ENCODE results near the gene TMOD4.
"Not testable (repeated sequence)": the region's sequence is repeated elsewhere in the genome, so short reads cannot be mapped to it uniquely, and the experiment has no call there.

TMOD4 gene

DNA sequence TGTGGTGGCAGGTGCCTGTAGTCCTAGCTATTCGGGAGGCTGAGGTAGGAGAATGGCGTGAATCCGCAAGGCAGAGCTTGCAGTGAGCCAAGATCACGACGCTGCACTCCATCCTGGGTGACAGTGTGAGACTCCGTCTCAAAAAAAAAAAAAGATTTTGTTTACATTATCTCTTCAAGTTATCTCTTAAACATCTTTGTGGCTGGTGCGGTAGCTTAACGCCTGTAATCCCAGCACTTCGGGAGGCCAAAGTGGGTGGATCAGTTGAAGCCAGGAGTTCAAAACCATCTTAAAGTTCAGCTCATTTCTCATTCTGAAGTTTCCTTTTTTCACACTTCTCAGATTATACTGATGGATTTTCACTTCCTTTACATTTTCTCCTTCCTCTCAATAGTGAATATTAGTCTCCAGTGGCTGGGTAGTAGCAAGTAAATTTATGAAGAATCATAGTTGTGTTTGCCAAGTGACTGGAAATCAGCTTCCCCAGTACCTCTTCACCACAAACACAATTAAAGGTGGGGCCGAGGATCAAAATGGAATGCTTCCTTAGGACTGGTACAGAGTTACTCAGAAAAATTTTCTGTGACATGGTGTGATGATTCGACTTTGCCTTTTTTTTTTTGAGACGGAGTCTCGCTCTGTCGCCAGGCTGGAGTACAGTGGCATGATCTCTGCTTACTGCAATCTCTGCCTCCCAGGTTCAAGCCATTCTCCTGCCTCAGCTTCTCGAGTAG lies 36.4 kb upstream of the TMOD4 start:
- H3K4ac ChIP-seq (ENCODE audit: low read depth, low read length): peak overlapping the region; percentile 15
- peaks cover 8% of the 10 kb centered on the region for H3K79me2 ChIP-seq (ENCODE audit: control insufficient read depth, insufficient read depth, low read length, poor library complexity)
- no peak overlapping the region for H4K12ac ChIP-seq (ENCODE audit: low read depth, low read length)
- no peak overlapping the region for H3K4me3 ChIP-seq (ENCODE audit: low read depth, low read length)
- no peak overlapping the region for H2BK12ac ChIP-seq (ENCODE audit: low read length)
- H3K27ac ChIP-seq (ENCODE audit: low read depth, low read length): no peak overlapping the region
- peak in 1 of 2 donors; percentile 11 for DNase-seq
- H3K9ac ChIP-seq (ENCODE audit: low read length): no peak overlapping the region
- no peak overlapping the region for H4K8ac ChIP-seq (ENCODE audit: low read depth, low read length)
- no peak overlapping the region for H3K23ac ChIP-seq (ENCODE audit: low read length)
- no peak overlapping the region for H2BK5ac ChIP-seq (ENCODE audit: low read depth, low read length, poor library complexity)
- no peaks in the 10 kb centered on the region for H3K27me3 ChIP-seq (ENCODE audit: insufficient read depth, low read length)
- H3K4me1 ChIP-seq (ENCODE audit: control insufficient read depth in 1 of 2, insufficient read depth in 2 of 2, low read length in 2 of 2): no peaks in the 10 kb centered on the region
- H3K4me2 ChIP-seq (ENCODE audit: low read length): no peak overlapping the region
- H2BK120ac ChIP-seq (ENCODE audit: insufficient read depth, low read length, poor library complexity): no peak overlapping the region
- H3K14ac ChIP-seq (ENCODE audit: low read length): no peak overlapping the region
- H2AK5ac ChIP-seq (ENCODE audit: low read length): no peak overlapping the region
- WGBS (ENCODE audit: extremely low coverage, insufficient coverage, insufficient read length): no CpG with 5 or more reads among the region's 15 CpGs
- H3K79me1 ChIP-seq (ENCODE audit: low read length): no peaks in the 10 kb centered on the region
- H3K9me3 ChIP-seq (ENCODE audit: insufficient read depth, low read depth, low read length): no peaks in the 10 kb centered on the region
- H2AFZ ChIP-seq (ENCODE audit: insufficient read depth, low read length, poor library complexity): no peak overlapping the region
- no peak overlapping the region for H3K18ac ChIP-seq (ENCODE audit: low read length)
- H4K91ac ChIP-seq (ENCODE audit: low read depth, low read length): no peak overlapping the region
- H3K36me3 ChIP-seq (ENCODE audit: control insufficient read depth in 1 of 2, insufficient read depth in 2 of 2, low read length in 2 of 2): peaks cover 23 to 41% of the 10 kb centered on the region in 2 experiments

DNA sequence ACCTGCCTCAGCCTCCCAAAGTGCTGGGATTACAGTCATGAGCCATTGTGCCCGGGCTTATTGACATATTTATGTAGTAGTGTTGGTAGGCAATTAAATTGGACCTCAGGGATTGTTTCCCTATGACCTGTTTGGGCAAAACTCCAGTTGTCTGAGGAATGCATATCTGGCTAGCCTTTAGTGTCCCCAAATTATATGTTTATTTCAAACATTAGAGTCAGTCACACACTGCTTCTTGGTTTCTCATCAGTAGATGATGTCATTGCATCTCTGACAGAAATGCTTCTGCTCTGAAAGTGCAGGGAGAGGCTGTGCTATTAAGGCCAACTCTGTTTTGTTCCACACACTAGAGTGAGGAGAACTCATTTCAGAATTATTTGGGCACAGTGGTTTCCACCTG lies 35.0 kb upstream of the TMOD4 start:
- no peak overlapping the region for H3K27ac ChIP-seq (ENCODE audit: low read depth, low read length)
- H3K4me3 ChIP-seq (ENCODE audit: low read depth, low read length): no peak overlapping the region
- no peak overlapping the region for H4K91ac ChIP-seq (ENCODE audit: low read depth, low read length)
- H3K79me1 ChIP-seq (ENCODE audit: low read length): no peaks in the 10 kb centered on the region
- H3K4ac ChIP-seq (ENCODE audit: low read depth, low read length): peak overlapping the region; percentile 62
- no peak overlapping the region for H2BK12ac ChIP-seq (ENCODE audit: low read length)
- peaks cover 30 to 45% of the 10 kb centered on the region in 2 experiments for H3K36me3 ChIP-seq (ENCODE audit: control insufficient read depth in 1 of 2, insufficient read depth in 2 of 2, low read length in 2 of 2)
- H3K18ac ChIP-seq (ENCODE audit: low read length): no peak overlapping the region
- WGBS (ENCODE audit: extremely low coverage, insufficient coverage, insufficient read length): no CpG with 5 or more reads among the region's 1 CpG
- H2AFZ ChIP-seq (ENCODE audit: insufficient read depth, low read length, poor library complexity): no peak overlapping the region
- H2BK5ac ChIP-seq (ENCODE audit: low read depth, low read length, poor library complexity): no peak overlapping the region
- no peak overlapping the region for H3K9ac ChIP-seq (ENCODE audit: low read length)
- peaks cover 8% of the 10 kb centered on the region for H3K79me2 ChIP-seq (ENCODE audit: control insufficient read depth, insufficient read depth, low read length, poor library complexity)
- H3K27me3 ChIP-seq (ENCODE audit: insufficient read depth, low read length): no peaks in the 10 kb centered on the region
- no peaks in the 10 kb centered on the region for H3K9me3 ChIP-seq (ENCODE audit: insufficient read depth, low read depth, low read length)
- H3K4me1 ChIP-seq (ENCODE audit: control insufficient read depth in 1 of 2, insufficient read depth in 2 of 2, low read length in 2 of 2): no peaks in the 10 kb centered on the region
- no peak overlapping the region for H3K23ac ChIP-seq (ENCODE audit: low read length)
- H4K12ac ChIP-seq (ENCODE audit: low read depth, low read length): no peak overlapping the region
- no peak overlapping the region for H3K14ac ChIP-seq (ENCODE audit: low read length)
- no peak overlapping the region for H3K4me2 ChIP-seq (ENCODE audit: low read length)
- no peak overlapping the region for H2AK5ac ChIP-seq (ENCODE audit: low read length)
- H4K8ac ChIP-seq (ENCODE audit: low read depth, low read length): no peak overlapping the region
- peak in 1 of 2 donors; percentile 18 for DNase-seq
- H2BK120ac ChIP-seq (ENCODE audit: insufficient read depth, low read length, poor library complexity): no peak overlapping the region

DNA sequence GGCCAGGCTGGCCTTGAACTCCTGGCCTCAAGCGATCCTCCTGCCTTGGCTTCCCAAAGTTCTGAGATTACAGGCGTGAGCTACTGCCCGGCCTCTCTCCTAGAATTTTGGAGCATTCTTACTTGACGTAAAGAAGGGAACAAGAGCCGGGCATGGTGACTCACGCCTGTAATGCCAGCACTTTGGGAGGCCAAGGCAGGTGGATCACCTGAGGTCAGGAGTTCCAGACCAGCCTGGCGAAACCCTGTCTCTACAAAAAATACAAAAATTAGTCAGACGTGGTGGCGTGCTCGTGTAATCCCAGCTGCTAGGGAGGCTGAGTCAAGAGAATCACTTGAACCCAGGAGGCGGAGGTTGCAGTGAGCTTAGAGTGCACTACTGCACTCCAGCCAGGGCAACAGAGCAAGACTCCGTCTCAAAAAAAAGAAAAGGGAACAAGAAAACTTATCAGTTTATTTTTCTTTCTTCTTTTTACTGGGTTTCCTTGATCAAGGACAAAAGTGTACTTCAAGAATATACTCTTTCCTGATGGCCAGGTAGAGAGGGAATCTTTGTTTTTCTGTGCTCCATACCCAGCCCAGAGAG lies 29.7 kb upstream of the TMOD4 start:
- peak; percentile 86 to 89 for DNase-seq
- H2AFZ ChIP-seq (ENCODE audit: insufficient read depth, low read length, poor library complexity); H3K9ac ChIP-seq (ENCODE audit: low read length); H3K14ac ChIP-seq (ENCODE audit: low read length); H3K4me2 ChIP-seq (ENCODE audit: low read length); H4K12ac ChIP-seq (ENCODE audit: low read depth, low read length); H3K9me3 ChIP-seq (ENCODE audit: insufficient read depth, low read depth, low read length); H2BK5ac ChIP-seq (ENCODE audit: low read depth, low read length, poor library complexity); H2AK5ac ChIP-seq (ENCODE audit: low read length); H3K4me1 ChIP-seq (ENCODE audit: control insufficient read depth in 1 of 2, insufficient read depth in 2 of 2, low read length in 2 of 2); H3K18ac ChIP-seq (ENCODE audit: low read length); H3K4me3 ChIP-seq (ENCODE audit: low read depth, low read length); H3K23ac ChIP-seq (ENCODE audit: low read length); H2BK120ac ChIP-seq (ENCODE audit: insufficient read depth, low read length, poor library complexity); H3K27me3 ChIP-seq (ENCODE audit: insufficient read depth, low read length); H2BK12ac ChIP-seq (ENCODE audit: low read length); H3K27ac ChIP-seq (ENCODE audit: low read depth, low read length); H4K91ac ChIP-seq (ENCODE audit: low read depth, low read length); H3K79me1 ChIP-seq (ENCODE audit: low read length); H4K8ac ChIP-seq (ENCODE audit: low read depth, low read length): not testable (repeated sequence)
- Histone ChIP-seq H3K79me2 (ENCODE audit: control insufficient read depth, insufficient read depth, low read length, poor library complexity) (peaks cover 24% of the 10 kb centered on the region), H3K4ac (ENCODE audit: low read depth, low read length) (peak overlapping the region; percentile 24), H3K36me3 (ENCODE audit: control insufficient read depth in 1 of 2, insufficient read depth in 2 of 2, low read length in 2 of 2) (peaks cover 32 to 49% of the 10 kb centered on the region in 2 experiments)
- WGBS (ENCODE audit: extremely low coverage, insufficient coverage, insufficient read length): no CpG with 5 or more reads among the region's 12 CpGs

DNA sequence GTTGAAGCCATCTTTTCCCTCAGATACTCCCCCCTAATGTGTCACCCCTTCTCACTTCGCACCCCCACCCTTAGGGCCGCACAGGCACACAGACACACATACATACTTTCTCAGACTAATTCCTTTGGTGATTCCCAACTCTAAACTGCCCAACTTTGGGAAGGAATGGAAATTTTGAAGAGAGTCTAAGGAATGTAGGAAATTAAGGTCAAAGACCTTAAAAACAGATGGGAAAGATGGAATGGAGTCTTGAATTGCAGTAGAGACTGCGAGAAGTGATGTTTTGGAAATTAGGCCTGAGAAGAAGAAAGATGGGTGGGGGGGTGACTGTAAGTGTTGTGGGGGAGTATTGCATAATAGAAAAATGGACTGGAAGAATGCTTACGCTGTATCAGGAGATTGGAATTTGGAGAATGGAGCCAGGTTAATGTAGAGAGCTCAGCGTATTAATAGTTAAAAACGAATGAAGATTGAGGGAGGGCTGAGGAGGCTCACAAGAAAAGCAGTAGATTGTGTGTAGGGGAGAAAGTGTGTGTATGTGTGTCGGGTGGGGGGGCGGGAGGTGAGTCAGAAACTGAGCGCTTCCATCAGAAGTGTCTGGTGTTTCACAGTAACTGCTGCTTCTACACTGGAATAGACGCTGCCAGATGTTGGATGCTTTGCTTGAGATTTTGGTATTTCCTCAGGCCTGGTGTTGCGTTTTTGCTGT lies 24.2 kb upstream of the TMOD4 start:
- Histone ChIP-seq H3K4ac (ENCODE audit: low read depth, low read length) (peak overlapping the region; percentile 82), H3K27ac (ENCODE audit: low read depth, low read length) (peak overlapping the region; percentile 67), H3K18ac (ENCODE audit: low read length) (peak overlapping the region; percentile 84), H2BK12ac (ENCODE audit: low read length) (peak overlapping the region; percentile 72), H4K91ac (ENCODE audit: low read depth, low read length) (peak overlapping the region; percentile 47), H3K27me3 (ENCODE audit: insufficient read depth, low read length) (no peaks in the 10 kb centered on the region), H3K14ac (ENCODE audit: low read length) (peak overlapping the region; percentile 90), H2BK5ac (ENCODE audit: low read depth, low read length, poor library complexity) (peak overlapping the region; percentile 88), H3K4me1 (ENCODE audit: control insufficient read depth in 1 of 2, insufficient read depth in 2 of 2, low read length in 2 of 2) (peaks cover 4 to 11% of the 10 kb centered on the region in 2 experiments), H3K79me2 (ENCODE audit: control insufficient read depth, insufficient read depth, low read length, poor library complexity) (peaks cover 31% of the 10 kb centered on the region), H2BK120ac (ENCODE audit: insufficient read depth, low read length, poor library complexity) (peak overlapping the region; percentile 43), H2AFZ (ENCODE audit: insufficient read depth, low read length, poor library complexity) (no peak overlapping the region), H3K4me3 (ENCODE audit: low read depth, low read length) (peak overlapping the region; percentile 64), H4K8ac (ENCODE audit: low read depth, low read length) (peak overlapping the region; percentile 19), H3K9ac (ENCODE audit: low read length) (peak overlapping the region; percentile 80), H4K12ac (ENCODE audit: low read depth, low read length) (no peak overlapping the region), H3K4me2 (ENCODE audit: low read length) (peak overlapping the region; percentile 96), H3K9me3 (ENCODE audit: insufficient read depth, low read depth, low read length) (no peaks in the 10 kb centered on the region), H3K79me1 (ENCODE audit: low read length) (peaks cover 16% of the 10 kb centered on the region), H3K36me3 (ENCODE audit: control insufficient read depth in 1 of 2, insufficient read depth in 2 of 2, low read length in 2 of 2) (peaks cover 10 to 16% of the 10 kb centered on the region in 2 experiments), H2AK5ac (ENCODE audit: low read length) (peak overlapping the region; percentile 79), H3K23ac (ENCODE audit: low read length) (no peak overlapping the region)
- WGBS (ENCODE audit: extremely low coverage, insufficient coverage, insufficient read length): no CpG with 5 or more reads among the region's 11 CpGs
- peak; percentile 82 to 88 for DNase-seq

Data from trophoblast cell (in vitro differentiated cells and primary cell).